ENCODE data around the gene DLX5.

DNA sequence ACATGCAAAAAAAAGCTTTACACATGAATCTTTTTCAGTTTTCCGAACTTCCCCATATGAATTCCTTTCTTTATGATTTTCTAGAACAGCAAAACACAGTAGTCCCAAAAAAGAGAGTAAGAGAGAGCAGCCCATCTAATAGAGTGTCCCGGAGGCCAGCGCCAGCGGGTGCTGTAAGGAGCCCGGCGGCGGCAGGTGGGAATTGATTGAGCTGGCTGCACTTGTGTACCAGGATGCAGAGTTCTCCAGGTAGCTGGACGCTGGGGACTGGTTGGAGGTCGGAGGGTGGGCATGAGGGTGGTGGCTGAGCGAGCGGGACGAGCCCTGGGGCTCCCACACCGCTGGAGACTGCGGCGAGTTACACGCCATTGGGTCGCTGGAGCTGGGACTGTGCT lies 4.0 kb downstream of the DLX5 start:
- TF ChIP-seq OTX1 (CRISPR knock-in tag; IDR thresholded peaks at IDR 0.05) (no peak), MEF2A (IDR thresholded peaks at IDR 0.05; ENCODE audit: control insufficient read depth, low read depth, low read length) (no peak), ARNT (IDR thresholded peaks at IDR 0.05) (no peak), ZNF184 (CRISPR knock-in tag; IDR thresholded peaks at IDR 0.05) (no peak)
- TF ChIP-seq, protein P1, sequence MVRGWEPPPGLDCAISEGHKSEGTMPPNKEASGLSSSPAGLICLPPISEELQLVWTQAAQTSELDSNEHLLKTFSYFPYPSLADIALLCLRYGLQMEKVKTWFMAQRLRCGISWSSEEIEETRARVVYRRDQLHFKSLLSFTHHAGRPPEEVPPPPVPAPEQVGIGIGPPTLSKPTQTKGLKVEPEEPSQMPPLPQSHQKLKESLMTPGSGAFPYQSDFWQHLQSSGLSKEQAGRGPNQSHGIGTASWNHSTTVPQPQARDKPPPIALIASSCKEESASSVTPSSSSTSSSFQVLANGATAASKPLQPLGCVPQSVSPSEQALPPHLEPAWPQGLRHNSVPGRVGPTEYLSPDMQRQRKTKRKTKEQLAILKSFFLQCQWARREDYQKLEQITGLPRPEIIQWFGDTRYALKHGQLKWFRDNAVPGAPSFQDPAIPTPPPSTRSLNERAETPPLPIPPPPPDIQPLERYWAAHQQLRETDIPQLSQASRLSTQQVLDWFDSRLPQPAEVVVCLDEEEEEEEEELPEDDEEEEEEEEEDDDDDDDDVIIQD (CRISPR knock-in tag; IDR thresholded peaks at IDR 0.05) = no peak

Measured in K562 (cell line).